ENCODE measurements around the gene TAF3.

TAF3 gene

DNA sequence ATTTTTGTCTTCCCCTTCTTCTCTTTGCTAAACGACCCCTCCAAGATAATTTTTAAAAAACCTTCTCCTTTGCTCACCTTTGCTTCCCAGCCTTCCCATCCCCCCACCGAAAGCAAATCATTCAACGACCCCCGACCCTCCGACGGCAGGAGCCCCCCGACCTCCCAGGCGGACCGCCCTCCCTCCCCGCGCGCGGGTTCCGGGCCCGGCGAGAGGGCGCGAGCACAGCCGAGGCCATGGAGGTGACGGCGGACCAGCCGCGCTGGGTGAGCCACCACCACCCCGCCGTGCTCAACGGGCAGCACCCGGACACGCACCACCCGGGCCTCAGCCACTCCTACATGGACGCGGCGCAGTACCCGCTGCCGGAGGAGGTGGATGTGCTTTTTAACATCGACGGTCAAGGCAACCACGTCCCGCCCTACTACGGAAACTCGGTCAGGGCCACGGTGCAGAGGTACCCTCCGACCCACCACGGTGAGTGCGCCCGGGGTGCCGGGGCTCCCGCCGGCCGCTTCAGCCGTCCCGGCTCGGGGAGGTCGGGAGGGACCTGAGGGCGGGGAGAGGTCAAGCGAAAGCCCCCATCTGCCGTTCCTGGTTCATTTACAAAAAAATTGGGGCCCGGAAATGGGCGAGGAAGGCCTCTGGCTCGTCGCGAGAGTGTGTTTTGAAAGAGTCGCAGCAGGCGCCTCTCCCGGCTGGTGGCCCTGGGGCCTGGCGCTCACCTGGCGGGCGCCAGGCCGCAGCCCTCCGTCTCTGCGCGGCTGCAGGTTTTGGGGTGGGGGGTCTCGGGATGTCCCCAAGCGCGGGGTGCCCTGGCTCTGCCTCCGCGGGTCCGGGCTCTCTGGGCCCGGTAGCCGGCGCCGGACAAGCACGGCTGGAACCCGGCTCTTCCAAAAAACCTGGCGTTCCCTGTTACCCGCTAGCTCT lies 237.4 kb downstream of the TAF3 start:
- Histone ChIP-seq H3K9me3 (ENCODE audit: control extremely low read depth in 1 of 5, control insufficient read depth in 4 of 5, insufficient read depth in 2 of 5, low read depth in 1 of 5, low read length in 4 of 5) (no peaks in the 10 kb centered on the region), H3K27ac (ENCODE audit: insufficient read depth in 1 of 2, low read depth in 1 of 2, low read length in 2 of 2, poor library complexity in 1 of 2, severe bottlenecking in 2 of 2) (peak overlapping the region in 1 of 2 experiments; percentile 66), H3K4me1 (ENCODE audit: control extremely low read depth in 1 of 4, control insufficient read depth in 4 of 4, insufficient read depth in 4 of 4, low read length in 3 of 4) (peaks cover 20 to 91% (median 74%) of the 10 kb centered on the region in 4 experiments), H3K36me3 (ENCODE audit: control insufficient read depth in 4 of 4, insufficient read depth in 4 of 4, low read length in 3 of 4) (no peaks in the 10 kb centered on the region), H3K4me3 (ENCODE audit: control insufficient read depth in 1 of 7, extremely low read depth in 1 of 7, insufficient read depth in 4 of 7, low read depth in 2 of 7, low read length in 6 of 7) (peak overlapping the region; percentile 27 to 85 (median 72)), H3K27me3 (replicated peaks in 2 of 5; ENCODE audit: control insufficient read depth in 4 of 5, insufficient read depth in 5 of 5, low read length in 4 of 5) (peaks cover 0 to 47% (median 16%) of the 10 kb centered on the region in 5 experiments)
- CTCF ChIA-PET = no interaction called here
- WGBS (ENCODE audit: insufficient coverage) = 5% methylated on average over 61 of the region's 85 CpGs
- POLR2A ChIA-PET = interaction anchor here (0.7 kb wide), 2 partner anchors 56 to 103 kb away, joined by 3 read pairs; no protein-coding TSS in a partner anchor
- DNase-seq = peak in 1 of 3 donors; percentile 39

DNA sequence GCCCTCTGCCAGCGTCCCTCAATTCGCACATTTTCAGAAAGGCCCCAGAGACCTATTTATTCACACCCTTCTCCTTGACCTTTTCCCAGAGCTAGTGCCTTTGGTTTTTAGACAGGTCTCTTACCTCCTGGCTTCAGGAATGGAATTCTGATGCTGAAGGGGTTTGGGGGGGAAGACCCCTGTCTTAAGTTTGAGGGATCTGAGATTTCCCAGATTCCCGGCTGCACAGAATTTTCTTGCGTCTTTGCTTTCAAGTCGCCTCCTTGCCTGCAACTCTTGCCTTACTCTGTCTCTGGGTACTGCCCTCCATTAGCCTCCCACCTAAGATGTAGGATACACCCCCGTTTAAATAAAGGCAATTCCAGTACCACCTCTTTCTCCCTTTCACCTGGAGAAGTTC lies 238.1 kb downstream of the TAF3 start:
- Histone ChIP-seq H3K27ac (ENCODE audit: insufficient read depth in 1 of 2, low read depth in 1 of 2, low read length in 2 of 2, poor library complexity in 1 of 2, severe bottlenecking in 2 of 2) (peak overlapping the region in 1 of 2 experiments; percentile 66), H3K9me3 (ENCODE audit: control extremely low read depth in 1 of 5, control insufficient read depth in 4 of 5, insufficient read depth in 2 of 5, low read depth in 1 of 5, low read length in 4 of 5) (no peaks in the 10 kb centered on the region), H3K4me3 (ENCODE audit: control insufficient read depth in 1 of 7, extremely low read depth in 1 of 7, insufficient read depth in 4 of 7, low read depth in 2 of 7, low read length in 6 of 7) (peak overlapping the region in 6 of 7 experiments; percentile 28 to 85 (median 66)), H3K27me3 (replicated peaks in 2 of 5; ENCODE audit: control insufficient read depth in 4 of 5, insufficient read depth in 5 of 5, low read length in 4 of 5) (peaks cover 0 to 41% (median 13%) of the 10 kb centered on the region in 5 experiments), H3K4me1 (ENCODE audit: control extremely low read depth in 1 of 4, control insufficient read depth in 4 of 4, insufficient read depth in 4 of 4, low read length in 3 of 4) (peaks cover 20 to 92% (median 76%) of the 10 kb centered on the region in 4 experiments), H3K36me3 (ENCODE audit: control insufficient read depth in 4 of 4, insufficient read depth in 4 of 4, low read length in 3 of 4) (no peaks in the 10 kb centered on the region)
- ChIA-PET POLR2A (interaction anchor here (0.7 kb wide), 2 partner anchors 55 to 102 kb away, joined by 3 read pairs; no protein-coding TSS in a partner anchor), CTCF (interaction anchor here (1.2 kb wide), 1 partner anchor 54 kb away, joined by 3 read pairs; no protein-coding TSS in a partner anchor)
- 47% methylated on average over 3 of the region's 6 CpGs for WGBS (ENCODE audit: insufficient coverage)
- DNase-seq = peak in 1 of 3 donors; percentile 14

GRCh38 chr10:8056871-8057331 lies 238.6 kb downstream of the TAF3 start:
- CTCF ChIA-PET = interaction anchor here (1.2 kb wide), 1 partner anchor 53 kb away, joined by 3 read pairs; no protein-coding TSS in a partner anchor
- peak in 1 of 3 donors; percentile 59 for DNase-seq
- Histone ChIP-seq H3K27me3 (replicated peaks in 2 of 5; ENCODE audit: control insufficient read depth in 4 of 5, insufficient read depth in 5 of 5, low read length in 4 of 5) (peaks cover 0 to 36% (median 12%) of the 10 kb centered on the region in 5 experiments), H3K36me3 (ENCODE audit: control insufficient read depth in 4 of 4, insufficient read depth in 4 of 4, low read length in 3 of 4) (no peaks in the 10 kb centered on the region), H3K4me3 (ENCODE audit: control insufficient read depth in 1 of 7, extremely low read depth in 1 of 7, insufficient read depth in 4 of 7, low read depth in 2 of 7, low read length in 6 of 7) (peak overlapping the region; percentile 20 to 85 (median 60)), H3K4me1 (ENCODE audit: control extremely low read depth in 1 of 4, control insufficient read depth in 4 of 4, insufficient read depth in 4 of 4, low read length in 3 of 4) (peaks cover 20 to 92% (median 79%) of the 10 kb centered on the region in 4 experiments), H3K27ac (ENCODE audit: insufficient read depth in 1 of 2, low read depth in 1 of 2, low read length in 2 of 2, poor library complexity in 1 of 2, severe bottlenecking in 2 of 2) (peak overlapping the region in 1 of 2 experiments; percentile 66), H3K9me3 (ENCODE audit: control extremely low read depth in 1 of 5, control insufficient read depth in 4 of 5, insufficient read depth in 2 of 5, low read depth in 1 of 5, low read length in 4 of 5) (no peaks in the 10 kb centered on the region)
- WGBS (ENCODE audit: insufficient coverage) = 7% methylated on average over 8 of the region's 13 CpGs
- POLR2A ChIA-PET = no interaction called here

GRCh38 chr10:8057636-8058273 lies 239.4 kb downstream of the TAF3 start:
- 67% methylated on average over 13 of the region's 15 CpGs for WGBS (ENCODE audit: insufficient coverage)
- Histone ChIP-seq H3K36me3 (ENCODE audit: control insufficient read depth in 4 of 4, insufficient read depth in 4 of 4, low read length in 3 of 4) (no peaks in the 10 kb centered on the region), H3K4me1 (ENCODE audit: control extremely low read depth in 1 of 4, control insufficient read depth in 4 of 4, insufficient read depth in 4 of 4, low read length in 3 of 4) (peaks cover 20 to 93% (median 81%) of the 10 kb centered on the region in 4 experiments), H3K27me3 (replicated peaks in 2 of 5; ENCODE audit: control insufficient read depth in 4 of 5, insufficient read depth in 5 of 5, low read length in 4 of 5) (peaks cover 0 to 27% (median 7%) of the 10 kb centered on the region in 5 experiments), H3K9me3 (ENCODE audit: control extremely low read depth in 1 of 5, control insufficient read depth in 4 of 5, insufficient read depth in 2 of 5, low read depth in 1 of 5, low read length in 4 of 5) (no peaks in the 10 kb centered on the region), H3K27ac (ENCODE audit: insufficient read depth in 1 of 2, low read depth in 1 of 2, low read length in 2 of 2, poor library complexity in 1 of 2, severe bottlenecking in 2 of 2) (no peak overlapping the region), H3K4me3 (ENCODE audit: control insufficient read depth in 1 of 7, extremely low read depth in 1 of 7, insufficient read depth in 4 of 7, low read depth in 2 of 7, low read length in 6 of 7) (peak overlapping the region in 4 of 7 experiments; percentile 32 to 85 (median 76))
- peak in 1 of 3 donors; percentile 13 for DNase-seq
- ChIA-PET POLR2A (no interaction called here), CTCF (interaction anchor here (1.2 kb wide), 1 partner anchor 53 kb away, joined by 3 read pairs; no protein-coding TSS in a partner anchor)

DNA sequence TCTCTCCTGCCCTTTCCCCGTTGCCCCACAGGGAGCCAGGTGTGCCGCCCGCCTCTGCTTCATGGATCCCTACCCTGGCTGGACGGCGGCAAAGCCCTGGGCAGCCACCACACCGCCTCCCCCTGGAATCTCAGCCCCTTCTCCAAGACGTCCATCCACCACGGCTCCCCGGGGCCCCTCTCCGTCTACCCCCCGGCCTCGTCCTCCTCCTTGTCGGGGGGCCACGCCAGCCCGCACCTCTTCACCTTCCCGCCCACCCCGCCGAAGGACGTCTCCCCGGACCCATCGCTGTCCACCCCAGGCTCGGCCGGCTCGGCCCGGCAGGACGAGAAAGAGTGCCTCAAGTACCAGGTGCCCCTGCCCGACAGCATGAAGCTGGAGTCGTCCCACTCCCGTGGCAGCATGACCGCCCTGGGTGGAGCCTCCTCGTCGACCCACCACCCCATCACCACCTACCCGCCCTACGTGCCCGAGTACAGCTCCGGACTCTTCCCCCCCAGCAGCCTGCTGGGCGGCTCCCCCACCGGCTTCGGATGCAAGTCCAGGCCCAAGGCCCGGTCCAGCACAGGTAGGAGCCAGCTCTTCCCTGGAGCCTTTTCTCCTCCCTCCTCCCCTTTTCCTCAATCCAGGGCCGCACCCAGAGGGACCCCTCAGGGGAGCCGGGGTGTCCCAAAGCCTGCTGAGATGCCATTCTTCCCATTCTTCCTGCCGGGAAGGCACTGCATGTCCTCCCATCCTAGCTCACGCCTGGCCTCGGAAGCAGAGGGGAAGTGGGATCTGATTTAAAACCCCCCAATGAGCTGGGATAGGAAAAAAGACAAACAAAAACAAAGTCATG lies 240.2 kb downstream of the TAF3 start:
- H3K9me3 ChIP-seq (ENCODE audit: control extremely low read depth in 1 of 5, control insufficient read depth in 4 of 5, insufficient read depth in 2 of 5, low read depth in 1 of 5, low read length in 4 of 5) = no peaks in the 10 kb centered on the region
- H3K4me1 ChIP-seq (ENCODE audit: control extremely low read depth in 1 of 4, control insufficient read depth in 4 of 4, insufficient read depth in 4 of 4, low read length in 3 of 4) = peaks cover 20 to 94% (median 81%) of the 10 kb centered on the region in 4 experiments
- ChIA-PET POLR2A (no interaction called here), CTCF (interaction anchor here (1.6 to 1.7 kb wide), 2 partner anchors 10 to 78 kb away, joined by 4 read pairs; no protein-coding TSS in a partner anchor)
- no peak overlapping the region for H3K4me3 ChIP-seq (ENCODE audit: control insufficient read depth in 1 of 7, extremely low read depth in 1 of 7, insufficient read depth in 4 of 7, low read depth in 2 of 7, low read length in 6 of 7)
- H3K36me3 ChIP-seq (ENCODE audit: control insufficient read depth in 4 of 4, insufficient read depth in 4 of 4, low read length in 3 of 4) = peaks cover 0 to under 1% (median 0%) of the 10 kb centered on the region in 4 experiments
- H3K27ac ChIP-seq (ENCODE audit: insufficient read depth in 1 of 2, low read depth in 1 of 2, low read length in 2 of 2, poor library complexity in 1 of 2, severe bottlenecking in 2 of 2) = no peak overlapping the region
- H3K27me3 ChIP-seq (replicated peaks in 2 of 5; ENCODE audit: control insufficient read depth in 4 of 5, insufficient read depth in 5 of 5, low read length in 4 of 5) = peaks cover 0 to 22% (median 3%) of the 10 kb centered on the region in 5 experiments
- no peak for DNase-seq
- 94% methylated on average over 30 of the region's 45 CpGs for WGBS (ENCODE audit: insufficient coverage)
